ENCODE measurements around the gene MCCD1. TPM values are rescaled to one million over a fixed set of nuclear protein-coding genes. Genes with fewer than 3 reads are reported as not detected.

The MCCD1 gene
- total RNA-seq, 1 experiment from 2014 or later, result not detected

DNA sequence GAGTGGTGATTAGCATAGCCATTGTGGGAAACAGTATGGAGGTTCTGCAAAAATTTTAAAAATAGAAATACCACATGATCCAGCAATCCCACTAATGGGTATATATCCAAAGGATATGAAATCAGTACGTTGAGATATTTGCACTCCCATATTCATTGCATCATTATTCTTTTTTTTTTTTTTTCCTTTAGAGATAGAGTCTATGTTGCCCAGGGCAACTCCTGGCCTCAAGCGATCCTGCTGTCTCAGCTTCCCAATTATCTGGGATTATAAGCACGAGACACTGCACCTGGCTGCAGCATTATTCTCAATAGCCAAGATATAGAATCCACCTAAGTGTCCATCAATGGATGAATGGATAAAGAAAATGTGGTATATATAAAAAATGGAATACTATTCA is 6.9 kb upstream of the MCCD1 start:
- ChIA-PET POLR2A (no interaction called here), CTCF (no interaction called here)
- ATAC-seq, result no peak
- DNase-seq (ENCODE audit: low read depth, low spot score), result no peak
- Histone ChIP-seq H3K36me3 (ENCODE audit: control insufficient read depth, insufficient read depth, low read length) (no peaks in the 10 kb centered on the region), H3K27ac (ENCODE audit: low read length) (no peak overlapping the region), H3K4me1 (ENCODE audit: control insufficient read depth, insufficient read depth, low read length) (no peaks in the 10 kb centered on the region), H3K27me3 (ENCODE audit: control insufficient read depth, insufficient read depth, low read length) (no peaks in the 10 kb centered on the region), H3K4me3 (ENCODE audit: low read depth in 2 of 2, low read length in 2 of 2) (no peak overlapping the region), H3K9me3 (ENCODE audit: control insufficient read depth, insufficient read depth, low read depth, low read length) (no peaks in the 10 kb centered on the region)
- TF ChIP-seq, protein P1, sequence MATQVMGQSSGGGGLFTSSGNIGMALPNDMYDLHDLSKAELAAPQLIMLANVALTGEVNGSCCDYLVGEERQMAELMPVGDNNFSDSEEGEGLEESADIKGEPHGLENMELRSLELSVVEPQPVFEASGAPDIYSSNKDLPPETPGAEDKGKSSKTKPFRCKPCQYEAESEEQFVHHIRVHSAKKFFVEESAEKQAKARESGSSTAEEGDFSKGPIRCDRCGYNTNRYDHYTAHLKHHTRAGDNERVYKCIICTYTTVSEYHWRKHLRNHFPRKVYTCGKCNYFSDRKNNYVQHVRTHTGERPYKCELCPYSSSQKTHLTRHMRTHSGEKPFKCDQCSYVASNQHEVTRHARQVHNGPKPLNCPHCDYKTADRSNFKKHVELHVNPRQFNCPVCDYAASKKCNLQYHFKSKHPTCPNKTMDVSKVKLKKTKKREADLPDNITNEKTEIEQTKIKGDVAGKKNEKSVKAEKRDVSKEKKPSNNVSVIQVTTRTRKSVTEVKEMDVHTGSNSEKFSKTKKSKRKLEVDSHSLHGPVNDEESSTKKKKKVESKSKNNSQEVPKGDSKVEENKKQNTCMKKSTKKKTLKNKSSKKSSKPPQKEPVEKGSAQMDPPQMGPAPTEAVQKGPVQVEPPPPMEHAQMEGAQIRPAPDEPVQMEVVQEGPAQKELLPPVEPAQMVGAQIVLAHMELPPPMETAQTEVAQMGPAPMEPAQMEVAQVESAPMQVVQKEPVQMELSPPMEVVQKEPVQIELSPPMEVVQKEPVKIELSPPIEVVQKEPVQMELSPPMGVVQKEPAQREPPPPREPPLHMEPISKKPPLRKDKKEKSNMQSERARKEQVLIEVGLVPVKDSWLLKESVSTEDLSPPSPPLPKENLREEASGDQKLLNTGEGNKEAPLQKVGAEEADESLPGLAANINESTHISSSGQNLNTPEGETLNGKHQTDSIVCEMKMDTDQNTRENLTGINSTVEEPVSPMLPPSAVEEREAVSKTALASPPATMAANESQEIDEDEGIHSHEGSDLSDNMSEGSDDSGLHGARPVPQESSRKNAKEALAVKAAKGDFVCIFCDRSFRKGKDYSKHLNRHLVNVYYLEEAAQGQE (IDR thresholded peaks at IDR 0.05; ENCODE audit: insufficient read depth in 1 of 2, low read depth in 2 of 2, low read length in 1 of 2), result no peak
- TF ChIP-seq, protein P2, sequence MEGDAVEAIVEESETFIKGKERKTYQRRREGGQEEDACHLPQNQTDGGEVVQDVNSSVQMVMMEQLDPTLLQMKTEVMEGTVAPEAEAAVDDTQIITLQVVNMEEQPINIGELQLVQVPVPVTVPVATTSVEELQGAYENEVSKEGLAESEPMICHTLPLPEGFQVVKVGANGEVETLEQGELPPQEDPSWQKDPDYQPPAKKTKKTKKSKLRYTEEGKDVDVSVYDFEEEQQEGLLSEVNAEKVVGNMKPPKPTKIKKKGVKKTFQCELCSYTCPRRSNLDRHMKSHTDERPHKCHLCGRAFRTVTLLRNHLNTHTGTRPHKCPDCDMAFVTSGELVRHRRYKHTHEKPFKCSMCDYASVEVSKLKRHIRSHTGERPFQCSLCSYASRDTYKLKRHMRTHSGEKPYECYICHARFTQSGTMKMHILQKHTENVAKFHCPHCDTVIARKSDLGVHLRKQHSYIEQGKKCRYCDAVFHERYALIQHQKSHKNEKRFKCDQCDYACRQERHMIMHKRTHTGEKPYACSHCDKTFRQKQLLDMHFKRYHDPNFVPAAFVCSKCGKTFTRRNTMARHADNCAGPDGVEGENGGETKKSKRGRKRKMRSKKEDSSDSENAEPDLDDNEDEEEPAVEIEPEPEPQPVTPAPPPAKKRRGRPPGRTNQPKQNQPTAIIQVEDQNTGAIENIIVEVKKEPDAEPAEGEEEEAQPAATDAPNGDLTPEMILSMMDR (IDR thresholded peaks at IDR 0.05), result no peak
- no peak for TF ChIP-seq SIN3A (IDR thresholded peaks at IDR 0.05; ENCODE audit: borderline replicate concordance, insufficient read depth, low read depth, low read length)
- TF ChIP-seq POLR2AphosphoS5 (IDR thresholded peaks at IDR 0.05; ENCODE audit: low read depth, low read length), result no peak
- no peak for TF ChIP-seq TCF7L2 (IDR thresholded peaks at IDR 0.05; ENCODE audit: low read depth, low read length)
- in situ Hi-C loops (cut with HindIII; ENCODE audit: low pct_unique_long_range_greater_than_20kb, low sequenced_read_pairs), result no loop called here
- intact Hi-C loops (cut with micrococcal nuclease; ENCODE audit: unreplicated experiment), result no loop called here
- BruUV-seq (replicated peaks), result no TSS peak

DNA sequence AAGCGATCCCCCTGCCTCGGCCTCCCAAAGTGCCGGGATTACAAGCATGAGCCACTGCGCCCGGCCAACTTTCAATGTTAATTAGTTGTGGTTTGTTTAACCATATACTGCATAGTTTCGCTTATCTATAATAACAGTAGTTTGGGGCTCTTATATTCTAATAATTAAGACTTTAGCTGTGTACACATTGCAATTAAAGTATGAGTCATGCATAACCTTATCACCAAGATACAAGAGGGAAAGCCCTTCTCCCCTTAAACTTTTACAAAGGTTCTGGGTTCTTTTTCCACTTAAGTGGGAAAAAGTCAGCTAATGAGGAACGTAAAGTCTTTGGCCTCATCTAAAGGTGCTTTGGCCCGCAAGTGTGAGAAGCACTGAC is 3.2 kb upstream of the MCCD1 start:
- in situ Hi-C loops (cut with HindIII; ENCODE audit: low pct_unique_long_range_greater_than_20kb, low sequenced_read_pairs), result no loop called here
- H3K4me3 ChIP-seq (ENCODE audit: low read depth in 2 of 2, low read length in 2 of 2), result no peak overlapping the region
- peaks cover 4% of the 10 kb centered on the region; the same call in 1 of the 2 replicates for H3K4me1 ChIP-seq (ENCODE audit: control insufficient read depth, insufficient read depth, low read length)
- no TSS peak for BruUV-seq (replicated peaks)
- ATAC-seq, result no peak
- ChIA-PET CTCF (interaction anchor here (0.6 kb wide), 2 partner anchors 55 to 76 kb away, joined by 8 to 13 read pairs; no protein-coding TSS in a partner anchor), POLR2A (no interaction called here)
- peaks cover 2% of the 10 kb centered on the region; the same call in 1 of the 2 replicates for H3K36me3 ChIP-seq (ENCODE audit: control insufficient read depth, insufficient read depth, low read length)
- no peak for DNase-seq (ENCODE audit: low read depth, low spot score)
- no peaks in the 10 kb centered on the region for H3K9me3 ChIP-seq (ENCODE audit: control insufficient read depth, insufficient read depth, low read depth, low read length)
- no peak for TF ChIP-seq SIN3A (IDR thresholded peaks at IDR 0.05; ENCODE audit: borderline replicate concordance, insufficient read depth, low read depth, low read length)
- TF ChIP-seq, protein P1 (IDR thresholded peaks at IDR 0.05; ENCODE audit: insufficient read depth in 1 of 2, low read depth in 2 of 2, low read length in 1 of 2), result no peak
- no peak for TF ChIP-seq TCF7L2 (IDR thresholded peaks at IDR 0.05; ENCODE audit: low read depth, low read length)
- TF ChIP-seq POLR2AphosphoS5 (IDR thresholded peaks at IDR 0.05; ENCODE audit: low read depth, low read length), result no peak
- TF ChIP-seq, protein P2 (IDR thresholded peaks at IDR 0.05), result no peak
- H3K27ac ChIP-seq (ENCODE audit: low read length), result no peak overlapping the region
- H3K27me3 ChIP-seq (ENCODE audit: control insufficient read depth, insufficient read depth, low read length), result no peaks in the 10 kb centered on the region
- intact Hi-C loops (cut with micrococcal nuclease; ENCODE audit: unreplicated experiment), result no loop called here

All from Panc1 (cell line).